ENCODE results near the gene HCST. TPM values are rescaled to one million over a fixed set of nuclear protein-coding genes. Genes with fewer than 3 reads are reported as not detected.

HCST gene
- total and polyA plus RNA-seq, 2 of the 13 experiments (the other 11 are each of a cell fraction or from before 2014, with no cell fraction given): 0.24 to 1.2 TPM

DNA sequence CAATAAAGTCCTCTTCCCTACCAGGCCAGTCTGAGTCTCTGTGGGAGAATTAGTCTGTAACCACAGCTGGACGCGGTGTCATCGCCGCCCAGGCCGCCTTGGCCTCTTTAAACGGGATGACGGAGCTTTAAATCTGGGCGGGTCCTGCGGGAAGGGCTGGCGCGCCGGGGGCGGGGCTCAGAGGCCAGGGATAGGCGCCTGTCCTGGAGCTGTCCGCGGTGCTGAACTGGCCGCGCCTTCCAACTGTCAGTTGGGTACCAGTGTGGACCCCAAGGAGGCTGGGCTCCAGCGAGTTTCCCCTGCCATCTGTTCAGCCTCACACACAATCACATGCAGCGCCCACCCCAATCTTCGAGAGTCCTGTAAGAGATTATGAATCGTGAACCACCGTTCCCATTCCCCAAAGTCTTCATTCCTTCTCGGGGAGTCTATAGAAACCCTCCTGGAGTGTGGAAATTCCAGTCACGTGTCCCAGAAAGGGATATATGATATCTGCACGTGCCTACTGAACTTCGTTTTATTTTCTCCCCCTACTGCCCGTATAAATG lies 22.5 kb upstream of the HCST start (continued):
- no peak for TF ChIP-seq NFIC (IDR thresholded peaks at IDR 0.05; ENCODE audit: low read length)
- no peak for TF ChIP-seq CBX1 (IDR thresholded peaks at IDR 0.05; ENCODE audit: low read depth)
- TF ChIP-seq THAP11 (CRISPR knock-in tag; IDR thresholded peaks at IDR 0.05): peak; percentile 82
- TF ChIP-seq, protein P1, sequence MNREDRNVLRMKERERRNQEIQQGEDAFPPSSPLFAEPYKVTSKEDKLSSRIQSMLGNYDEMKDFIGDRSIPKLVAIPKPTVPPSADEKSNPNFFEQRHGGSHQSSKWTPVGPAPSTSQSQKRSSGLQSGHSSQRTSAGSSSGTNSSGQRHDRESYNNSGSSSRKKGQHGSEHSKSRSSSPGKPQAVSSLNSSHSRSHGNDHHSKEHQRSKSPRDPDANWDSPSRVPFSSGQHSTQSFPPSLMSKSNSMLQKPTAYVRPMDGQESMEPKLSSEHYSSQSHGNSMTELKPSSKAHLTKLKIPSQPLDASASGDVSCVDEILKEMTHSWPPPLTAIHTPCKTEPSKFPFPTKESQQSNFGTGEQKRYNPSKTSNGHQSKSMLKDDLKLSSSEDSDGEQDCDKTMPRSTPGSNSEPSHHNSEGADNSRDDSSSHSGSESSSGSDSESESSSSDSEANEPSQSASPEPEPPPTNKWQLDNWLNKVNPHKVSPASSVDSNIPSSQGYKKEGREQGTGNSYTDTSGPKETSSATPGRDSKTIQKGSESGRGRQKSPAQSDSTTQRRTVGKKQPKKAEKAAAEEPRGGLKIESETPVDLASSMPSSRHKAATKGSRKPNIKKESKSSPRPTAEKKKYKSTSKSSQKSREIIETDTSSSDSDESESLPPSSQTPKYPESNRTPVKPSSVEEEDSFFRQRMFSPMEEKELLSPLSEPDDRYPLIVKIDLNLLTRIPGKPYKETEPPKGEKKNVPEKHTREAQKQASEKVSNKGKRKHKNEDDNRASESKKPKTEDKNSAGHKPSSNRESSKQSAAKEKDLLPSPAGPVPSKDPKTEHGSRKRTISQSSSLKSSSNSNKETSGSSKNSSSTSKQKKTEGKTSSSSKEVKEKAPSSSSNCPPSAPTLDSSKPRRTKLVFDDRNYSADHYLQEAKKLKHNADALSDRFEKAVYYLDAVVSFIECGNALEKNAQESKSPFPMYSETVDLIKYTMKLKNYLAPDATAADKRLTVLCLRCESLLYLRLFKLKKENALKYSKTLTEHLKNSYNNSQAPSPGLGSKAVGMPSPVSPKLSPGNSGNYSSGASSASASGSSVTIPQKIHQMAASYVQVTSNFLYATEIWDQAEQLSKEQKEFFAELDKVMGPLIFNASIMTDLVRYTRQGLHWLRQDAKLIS (CRISPR knock-in tag; IDR thresholded peaks at IDR 0.05): no peak
- TF ChIP-seq, protein P2, sequence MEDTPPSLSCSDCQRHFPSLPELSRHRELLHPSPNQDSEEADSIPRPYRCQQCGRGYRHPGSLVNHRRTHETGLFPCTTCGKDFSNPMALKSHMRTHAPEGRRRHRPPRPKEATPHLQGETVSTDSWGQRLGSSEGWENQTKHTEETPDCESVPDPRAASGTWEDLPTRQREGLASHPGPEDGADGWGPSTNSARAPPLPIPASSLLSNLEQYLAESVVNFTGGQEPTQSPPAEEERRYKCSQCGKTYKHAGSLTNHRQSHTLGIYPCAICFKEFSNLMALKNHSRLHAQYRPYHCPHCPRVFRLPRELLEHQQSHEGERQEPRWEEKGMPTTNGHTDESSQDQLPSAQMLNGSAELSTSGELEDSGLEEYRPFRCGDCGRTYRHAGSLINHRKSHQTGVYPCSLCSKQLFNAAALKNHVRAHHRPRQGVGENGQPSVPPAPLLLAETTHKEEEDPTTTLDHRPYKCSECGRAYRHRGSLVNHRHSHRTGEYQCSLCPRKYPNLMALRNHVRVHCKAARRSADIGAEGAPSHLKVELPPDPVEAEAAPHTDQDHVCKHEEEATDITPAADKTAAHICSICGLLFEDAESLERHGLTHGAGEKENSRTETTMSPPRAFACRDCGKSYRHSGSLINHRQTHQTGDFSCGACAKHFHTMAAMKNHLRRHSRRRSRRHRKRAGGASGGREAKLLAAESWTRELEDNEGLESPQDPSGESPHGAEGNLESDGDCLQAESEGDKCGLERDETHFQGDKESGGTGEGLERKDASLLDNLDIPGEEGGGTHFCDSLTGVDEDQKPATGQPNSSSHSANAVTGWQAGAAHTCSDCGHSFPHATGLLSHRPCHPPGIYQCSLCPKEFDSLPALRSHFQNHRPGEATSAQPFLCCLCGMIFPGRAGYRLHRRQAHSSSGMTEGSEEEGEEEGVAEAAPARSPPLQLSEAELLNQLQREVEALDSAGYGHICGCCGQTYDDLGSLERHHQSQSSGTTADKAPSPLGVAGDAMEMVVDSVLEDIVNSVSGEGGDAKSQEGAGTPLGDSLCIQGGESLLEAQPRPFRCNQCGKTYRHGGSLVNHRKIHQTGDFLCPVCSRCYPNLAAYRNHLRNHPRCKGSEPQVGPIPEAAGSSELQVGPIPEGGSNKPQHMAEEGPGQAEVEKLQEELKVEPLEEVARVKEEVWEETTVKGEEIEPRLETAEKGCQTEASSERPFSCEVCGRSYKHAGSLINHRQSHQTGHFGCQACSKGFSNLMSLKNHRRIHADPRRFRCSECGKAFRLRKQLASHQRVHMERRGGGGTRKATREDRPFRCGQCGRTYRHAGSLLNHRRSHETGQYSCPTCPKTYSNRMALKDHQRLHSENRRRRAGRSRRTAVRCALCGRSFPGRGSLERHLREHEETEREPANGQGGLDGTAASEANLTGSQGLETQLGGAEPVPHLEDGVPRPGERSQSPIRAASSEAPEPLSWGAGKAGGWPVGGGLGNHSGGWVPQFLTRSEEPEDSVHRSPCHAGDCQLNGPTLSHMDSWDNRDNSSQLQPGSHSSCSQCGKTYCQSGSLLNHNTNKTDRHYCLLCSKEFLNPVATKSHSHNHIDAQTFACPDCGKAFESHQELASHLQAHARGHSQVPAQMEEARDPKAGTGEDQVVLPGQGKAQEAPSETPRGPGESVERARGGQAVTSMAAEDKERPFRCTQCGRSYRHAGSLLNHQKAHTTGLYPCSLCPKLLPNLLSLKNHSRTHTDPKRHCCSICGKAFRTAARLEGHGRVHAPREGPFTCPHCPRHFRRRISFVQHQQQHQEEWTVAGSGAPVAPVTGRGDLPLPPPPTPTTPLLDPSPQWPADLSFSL (CRISPR knock-in tag; IDR thresholded peaks at IDR 0.05): no peak
- TF ChIP-seq, protein P3, sequence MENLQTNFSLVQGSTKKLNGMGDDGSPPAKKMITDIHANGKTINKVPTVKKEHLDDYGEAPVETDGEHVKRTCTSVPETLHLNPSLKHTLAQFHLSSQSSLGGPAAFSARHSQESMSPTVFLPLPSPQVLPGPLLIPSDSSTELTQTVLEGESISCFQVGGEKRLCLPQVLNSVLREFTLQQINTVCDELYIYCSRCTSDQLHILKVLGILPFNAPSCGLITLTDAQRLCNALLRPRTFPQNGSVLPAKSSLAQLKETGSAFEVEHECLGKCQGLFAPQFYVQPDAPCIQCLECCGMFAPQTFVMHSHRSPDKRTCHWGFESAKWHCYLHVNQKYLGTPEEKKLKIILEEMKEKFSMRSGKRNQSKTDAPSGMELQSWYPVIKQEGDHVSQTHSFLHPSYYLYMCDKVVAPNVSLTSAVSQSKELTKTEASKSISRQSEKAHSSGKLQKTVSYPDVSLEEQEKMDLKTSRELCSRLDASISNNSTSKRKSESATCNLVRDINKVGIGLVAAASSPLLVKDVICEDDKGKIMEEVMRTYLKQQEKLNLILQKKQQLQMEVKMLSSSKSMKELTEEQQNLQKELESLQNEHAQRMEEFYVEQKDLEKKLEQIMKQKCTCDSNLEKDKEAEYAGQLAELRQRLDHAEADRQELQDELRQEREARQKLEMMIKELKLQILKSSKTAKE (CRISPR knock-in tag; IDR thresholded peaks at IDR 0.05; ENCODE audit: borderline replicate concordance): peak; percentile 53; the same call in 1 of the 2 replicates
- peak; percentile 77 for TF ChIP-seq HOXA3 (CRISPR knock-in tag; IDR thresholded peaks at IDR 0.05)
- 0 out of 2 replicates have a peak, but pooled peaks have one; percentile 23 for TF ChIP-seq TP53 (CRISPR knock-in tag; conservative IDR thresholded peaks at IDR 0.05)
- TF ChIP-seq HNRNPK (IDR thresholded peaks at IDR 0.05; ENCODE audit: low read depth, low read length, poor library complexity, severe bottlenecking): no peak
- TF ChIP-seq ZBTB38 (CRISPR knock-in tag; IDR thresholded peaks at IDR 0.05): peak; percentile 70
- no peak for TF ChIP-seq ZNF44 (CRISPR knock-in tag; IDR thresholded peaks at IDR 0.05)
- TF ChIP-seq, protein P4, sequence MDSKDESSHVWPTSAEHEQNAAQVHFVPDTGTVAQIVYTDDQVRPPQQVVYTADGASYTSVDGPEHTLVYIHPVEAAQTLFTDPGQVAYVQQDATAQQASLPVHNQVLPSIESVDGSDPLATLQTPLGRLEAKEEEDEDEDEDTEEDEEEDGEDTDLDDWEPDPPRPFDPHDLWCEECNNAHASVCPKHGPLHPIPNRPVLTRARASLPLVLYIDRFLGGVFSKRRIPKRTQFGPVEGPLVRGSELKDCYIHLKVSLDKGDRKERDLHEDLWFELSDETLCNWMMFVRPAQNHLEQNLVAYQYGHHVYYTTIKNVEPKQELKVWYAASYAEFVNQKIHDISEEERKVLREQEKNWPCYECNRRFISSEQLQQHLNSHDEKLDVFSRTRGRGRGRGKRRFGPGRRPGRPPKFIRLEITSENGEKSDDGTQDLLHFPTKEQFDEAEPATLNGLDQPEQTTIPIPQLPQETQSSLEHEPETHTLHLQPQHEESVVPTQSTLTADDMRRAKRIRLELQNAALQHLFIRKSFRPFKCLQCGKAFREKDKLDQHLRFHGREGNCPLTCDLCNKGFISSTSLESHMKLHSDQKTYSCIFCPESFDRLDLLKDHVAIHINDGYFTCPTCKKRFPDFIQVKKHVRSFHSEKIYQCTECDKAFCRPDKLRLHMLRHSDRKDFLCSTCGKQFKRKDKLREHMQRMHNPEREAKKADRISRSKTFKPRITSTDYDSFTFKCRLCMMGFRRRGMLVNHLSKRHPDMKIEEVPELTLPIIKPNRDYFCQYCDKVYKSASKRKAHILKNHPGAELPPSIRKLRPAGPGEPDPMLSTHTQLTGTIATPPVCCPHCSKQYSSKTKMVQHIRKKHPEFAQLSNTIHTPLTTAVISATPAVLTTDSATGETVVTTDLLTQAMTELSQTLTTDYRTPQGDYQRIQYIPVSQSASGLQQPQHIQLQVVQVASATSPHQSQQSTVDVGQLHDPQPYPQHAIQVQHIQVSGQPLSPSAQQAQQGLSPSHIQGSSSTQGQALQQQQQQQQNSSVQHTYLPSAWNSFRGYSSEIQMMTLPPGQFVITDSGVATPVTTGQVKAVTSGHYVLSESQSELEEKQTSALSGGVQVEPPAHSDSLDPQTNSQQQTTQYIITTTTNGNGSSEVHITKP (CRISPR knock-in tag; IDR thresholded peaks at IDR 0.05; ENCODE audit: low read depth): peak; percentile 50; the same call in 1 of the 2 replicates
- peak; percentile 74; the same call in 1 of the 2 replicates for TF ChIP-seq KDM3A (CRISPR knock-in tag; IDR thresholded peaks at IDR 0.05; ENCODE audit: low read depth)
